GM12872 (cell line): ENCODE results near the gene IRF5.

Experiments
- CTCF ChIP-seq: IDR thresholded peaks from 3 replicates; pipeline ENCODE4 v1.5.1; 2011; ENCODE audit warnings: low read depth, mild to moderate bottlenecking, low read length, moderate library complexity; ENCODE audit not compliant: insufficient read depth

The IRF5 gene

GRCh38 chr7:128891942-128892269, 45.8 kb upstream of the IRF5 start:
- TF ChIP-seq CTCF = no peak

- TF ChIP-seq CTCF = no peak
Observed at GRCh38 chr7:128892521-128893250, 45.0 kb upstream of the IRF5 start.

- TF ChIP-seq CTCF = no peak
Observed at GRCh38 chr7:128893251-128894100, 44.3 kb upstream of the IRF5 start.

- no peak for TF ChIP-seq CTCF
Observed at GRCh38 chr7:128894101-128894440, 43.7 kb upstream of the IRF5 start.

- TF ChIP-seq CTCF = no peak
Observed at GRCh38 chr7:128895320-128895719, 42.4 kb upstream of the IRF5 start.

GRCh38 chr7:128899392-128899791, 38.3 kb upstream of the IRF5 start:
- no peak for TF ChIP-seq CTCF

- no peak for TF ChIP-seq CTCF
Observed at GRCh38 chr7:128900237-128900636, 37.5 kb upstream of the IRF5 start.
